ENCODE data around the gene SH3GLB2.
"Not testable (repeated sequence)": the region's sequence is repeated elsewhere in the genome, so short reads cannot be mapped to it uniquely, and the experiment has no call there.

The SH3GLB2 gene

DNA sequence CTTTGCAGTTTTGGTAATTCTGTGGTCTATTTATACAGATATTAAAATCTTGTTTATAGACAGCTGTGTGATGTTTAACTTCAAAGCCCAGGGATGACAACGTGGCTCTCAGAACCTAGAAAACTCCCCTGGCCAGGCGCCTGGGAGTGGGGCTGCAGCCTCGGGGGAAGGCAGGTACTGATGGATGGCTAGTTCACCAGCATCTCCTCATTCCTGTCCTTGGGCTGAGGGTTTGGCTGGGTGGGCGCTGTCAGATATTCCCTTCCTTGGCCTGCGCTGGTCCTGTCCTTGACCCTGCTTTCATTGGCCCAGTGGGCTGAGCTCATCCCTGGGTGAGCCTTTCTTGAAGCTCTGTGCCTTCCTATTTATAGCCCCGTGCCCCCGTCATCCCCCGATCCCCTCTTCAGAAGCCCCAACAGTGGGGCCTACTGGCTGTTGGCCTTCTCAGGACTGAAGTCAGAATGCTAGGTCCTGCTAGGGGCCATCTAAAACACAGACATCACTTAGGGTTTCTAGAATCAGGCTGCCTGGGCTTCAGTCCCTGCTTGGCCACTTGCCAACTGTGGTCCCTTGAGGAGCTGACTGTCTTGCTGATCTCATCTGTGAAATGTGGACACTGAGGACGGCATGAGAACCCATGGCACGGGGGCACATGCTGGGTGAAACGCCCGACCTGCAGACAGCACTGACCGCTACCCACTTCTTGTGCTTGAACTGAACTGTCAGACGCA lies 20.9 kb downstream of the SH3GLB2 start:
- no peak overlapping the region for H3K4me3 ChIP-seq (ENCODE audit: low read depth, low read length)
- TF ChIP-seq, protein P1, sequence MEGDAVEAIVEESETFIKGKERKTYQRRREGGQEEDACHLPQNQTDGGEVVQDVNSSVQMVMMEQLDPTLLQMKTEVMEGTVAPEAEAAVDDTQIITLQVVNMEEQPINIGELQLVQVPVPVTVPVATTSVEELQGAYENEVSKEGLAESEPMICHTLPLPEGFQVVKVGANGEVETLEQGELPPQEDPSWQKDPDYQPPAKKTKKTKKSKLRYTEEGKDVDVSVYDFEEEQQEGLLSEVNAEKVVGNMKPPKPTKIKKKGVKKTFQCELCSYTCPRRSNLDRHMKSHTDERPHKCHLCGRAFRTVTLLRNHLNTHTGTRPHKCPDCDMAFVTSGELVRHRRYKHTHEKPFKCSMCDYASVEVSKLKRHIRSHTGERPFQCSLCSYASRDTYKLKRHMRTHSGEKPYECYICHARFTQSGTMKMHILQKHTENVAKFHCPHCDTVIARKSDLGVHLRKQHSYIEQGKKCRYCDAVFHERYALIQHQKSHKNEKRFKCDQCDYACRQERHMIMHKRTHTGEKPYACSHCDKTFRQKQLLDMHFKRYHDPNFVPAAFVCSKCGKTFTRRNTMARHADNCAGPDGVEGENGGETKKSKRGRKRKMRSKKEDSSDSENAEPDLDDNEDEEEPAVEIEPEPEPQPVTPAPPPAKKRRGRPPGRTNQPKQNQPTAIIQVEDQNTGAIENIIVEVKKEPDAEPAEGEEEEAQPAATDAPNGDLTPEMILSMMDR (conservative IDR thresholded peaks at IDR 0.05; ENCODE audit: low read depth, low read length): no peak
- DNase-seq (ENCODE audit: low read depth): no peak

DNA sequence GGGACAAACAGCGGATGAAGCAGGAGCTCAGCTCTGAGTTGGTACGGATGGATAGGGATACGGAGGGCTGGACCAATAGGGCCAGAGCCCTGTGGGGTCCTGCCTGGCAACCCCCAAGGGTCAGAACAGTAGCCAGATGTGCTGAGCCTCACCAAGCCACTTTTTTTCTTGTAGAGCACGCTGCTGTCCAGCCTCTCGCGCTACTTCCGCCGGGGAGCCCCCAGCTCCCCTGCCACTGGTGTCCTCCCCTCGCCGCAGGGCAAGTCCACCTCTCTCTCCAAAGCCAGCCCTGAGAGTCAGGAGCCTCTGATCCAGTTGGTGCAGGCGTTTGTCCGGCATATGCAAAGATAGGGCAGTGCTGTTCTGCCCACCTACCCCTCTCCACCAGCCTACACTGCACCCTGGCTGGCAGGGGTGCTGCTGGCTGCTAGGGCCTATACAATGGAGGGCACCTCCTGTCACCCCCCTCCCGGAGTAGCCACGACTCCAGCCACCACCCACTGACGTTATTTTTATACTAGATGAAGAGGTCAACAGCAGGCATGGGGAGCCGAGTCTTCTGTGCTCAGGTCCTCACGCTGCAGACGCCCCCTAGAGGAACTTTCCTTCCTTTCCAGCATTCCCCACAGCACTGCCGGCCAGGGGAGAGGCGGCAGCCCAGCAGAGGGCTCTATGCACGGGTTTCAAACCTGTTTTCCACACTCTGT lies 21.6 kb downstream of the SH3GLB2 start:
- TF ChIP-seq, protein P1 (conservative IDR thresholded peaks at IDR 0.05; ENCODE audit: low read depth, low read length): peak; percentile 97
- no peak overlapping the region for H3K4me3 ChIP-seq (ENCODE audit: low read depth, low read length)
- peak; percentile 88 for DNase-seq (ENCODE audit: low read depth)

DNA sequence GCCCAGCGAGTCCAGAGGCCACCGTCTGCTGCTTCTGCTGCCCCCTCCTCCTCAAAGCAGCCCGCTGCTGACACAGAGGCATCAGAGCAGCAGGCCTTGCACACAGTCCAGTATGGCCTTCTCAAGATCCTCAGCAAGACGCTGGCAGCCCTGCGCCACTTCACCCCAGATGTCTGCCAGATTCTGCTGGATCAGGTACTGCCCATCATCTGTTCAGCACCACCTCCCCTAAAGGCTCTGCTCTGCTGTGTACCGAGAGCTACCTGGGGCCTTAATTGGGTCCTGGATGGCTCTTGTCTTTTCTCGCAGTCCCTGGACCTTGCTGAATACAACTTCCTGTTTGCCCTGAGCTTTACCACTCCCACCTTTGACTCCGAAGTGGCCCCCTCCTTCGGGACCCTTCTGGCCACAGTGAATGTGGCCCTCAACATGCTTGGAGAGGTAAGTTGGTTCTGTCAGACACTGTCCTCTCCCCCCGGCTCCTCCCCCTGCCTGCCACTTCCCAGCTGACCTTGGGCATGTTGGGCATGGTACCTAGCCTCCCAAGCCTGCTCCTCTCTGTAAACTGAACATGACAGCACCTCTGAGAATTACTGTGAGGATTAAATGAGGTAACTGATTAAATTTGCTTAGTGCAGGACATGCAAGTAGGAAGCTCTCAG lies 22.7 kb downstream of the SH3GLB2 start:
- no peak for DNase-seq (ENCODE audit: low read depth)
- TF ChIP-seq, protein P1 (conservative IDR thresholded peaks at IDR 0.05; ENCODE audit: low read depth, low read length): no peak
- no peak overlapping the region for H3K4me3 ChIP-seq (ENCODE audit: low read depth, low read length)

DNA sequence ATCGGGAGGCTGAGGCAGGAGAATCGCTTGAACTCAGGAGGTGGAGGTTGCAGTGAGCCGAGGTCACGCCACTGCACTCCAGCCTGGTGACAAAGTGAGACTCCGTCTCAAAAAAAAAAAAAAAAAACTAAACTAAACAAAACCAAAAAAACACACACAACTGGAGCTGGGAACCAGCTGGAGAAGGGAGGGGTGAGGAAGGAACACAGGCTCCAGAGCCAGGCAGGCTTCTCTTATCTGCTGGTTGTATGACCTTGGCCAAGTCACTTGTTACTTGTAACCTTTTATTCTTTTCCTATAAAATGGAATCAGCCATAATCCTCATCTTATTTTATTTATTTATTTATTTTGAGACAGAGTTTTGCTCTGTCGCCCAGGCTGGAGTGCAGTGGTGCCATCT lies 24.0 kb downstream of the SH3GLB2 start:
- not testable (repeated sequence) for H3K4me3 ChIP-seq (ENCODE audit: low read depth, low read length); DNase-seq (ENCODE audit: low read depth)

DNA sequence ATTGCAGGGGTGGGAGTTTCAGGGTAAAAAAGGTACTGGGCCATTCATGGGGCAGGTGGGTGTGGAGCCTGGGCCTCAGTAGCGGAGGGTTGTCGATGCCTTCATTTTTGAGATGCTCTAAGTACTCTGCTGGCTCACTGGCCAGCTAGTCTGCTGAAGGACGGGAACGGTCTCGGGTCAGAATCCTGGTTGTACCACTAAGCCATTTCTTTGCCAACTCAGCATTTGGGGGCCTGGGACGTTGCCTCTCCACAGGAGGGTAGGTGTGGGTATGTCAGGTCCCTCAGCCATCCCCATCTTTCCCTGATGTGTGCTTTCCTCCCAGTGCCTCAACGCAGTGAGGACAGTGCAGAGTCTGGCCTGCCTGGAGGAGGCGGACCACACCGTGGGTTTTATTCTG lies 25.1 kb downstream of the SH3GLB2 start:
- TF ChIP-seq, protein P1 (conservative IDR thresholded peaks at IDR 0.05; ENCODE audit: low read depth, low read length): no peak
- H3K4me3 ChIP-seq (ENCODE audit: low read depth, low read length): no peak overlapping the region
- no peak for DNase-seq (ENCODE audit: low read depth)

DNA sequence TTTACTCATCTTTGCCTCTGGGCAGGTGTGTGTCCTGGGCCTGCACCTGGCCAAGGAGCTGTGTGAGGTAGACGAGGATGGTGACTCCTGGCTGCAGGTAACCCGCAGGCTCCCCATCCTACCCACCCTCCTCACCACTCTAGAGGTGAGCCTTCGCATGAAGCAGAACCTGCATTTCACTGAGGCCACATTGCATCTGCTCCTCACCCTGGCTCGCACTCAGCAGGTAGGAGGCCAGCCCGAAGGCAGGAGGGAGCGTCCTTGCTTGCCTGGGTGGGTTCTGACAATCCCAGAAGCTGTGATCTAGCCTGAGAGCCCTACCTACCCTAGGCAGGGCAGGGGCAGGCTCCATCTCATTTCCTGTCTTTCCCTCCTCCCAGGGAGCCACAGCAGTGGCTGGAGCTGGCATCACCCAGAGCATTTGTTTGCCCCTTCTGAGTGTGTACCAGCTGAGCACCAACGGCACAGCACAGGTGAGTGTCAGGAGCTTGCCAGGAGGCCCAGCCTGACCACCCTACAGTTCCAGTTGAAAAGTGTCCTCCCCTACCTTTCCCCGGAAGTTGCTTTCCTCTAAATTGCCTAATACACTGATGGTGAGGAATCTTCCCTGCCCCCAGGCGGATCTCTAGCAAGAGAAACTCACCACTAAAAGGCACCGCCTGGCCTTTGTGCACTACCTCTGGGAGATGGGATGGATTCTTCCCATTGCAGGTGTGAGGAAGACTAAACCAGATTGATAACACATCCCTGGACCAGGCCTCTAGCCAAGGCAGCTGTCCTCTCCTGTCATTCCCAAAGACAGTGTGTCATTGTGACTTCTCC lies 26.4 kb downstream of the SH3GLB2 start:
- TF ChIP-seq, protein P1 (conservative IDR thresholded peaks at IDR 0.05; ENCODE audit: low read depth, low read length): no peak
- DNase-seq (ENCODE audit: low read depth): no peak
- H3K4me3 ChIP-seq (ENCODE audit: low read depth, low read length): no peak overlapping the region

Measured in choroid plexus epithelial cell (primary cell).